Activated T-helper 2 cell treated with anti-CD3 and anti-CD28 coated beads, Interferon-gamma antibody, Interleukin-2, Interleukin-4, amounts not matched to agents 10 μg/mL and 5 μg/mL and 100 μg/mL, durations not matched to agents 14 hours and 24 hours and 36 hours (primary cell): ENCODE data around the gene LNPEP. TPM values are rescaled to one million over a fixed set of nuclear protein-coding genes. Genes with fewer than 3 reads are reported as not detected.

Experiments used
- DNase-seq: peaks from one replicate; pipeline ENCODE4 v3.0.0; 2021; ENCODE audit warnings: low spot score
- H3K27ac Mint-ChIP-seq: one replicate; pipeline ENCODE4 v1.8.0; 2021; ENCODE audit warnings: mixed read lengths
- H3K27me3 Mint-ChIP-seq: one replicate; pipeline ENCODE4 v1.8.0; 2021; ENCODE audit warnings: low read depth, mixed read lengths
- H3K36me3 Mint-ChIP-seq: one replicate; pipeline ENCODE4 v1.8.0; 2021; ENCODE audit warnings: low read depth, mixed read lengths
- H3K4me1 Mint-ChIP-seq: one replicate; pipeline ENCODE4 v1.8.0; 2021; ENCODE audit warnings: low read depth, mixed read lengths
- H3K4me3 Mint-ChIP-seq: one replicate; pipeline ENCODE4 v1.8.0; 2021; ENCODE audit warnings: low read depth, mild to moderate bottlenecking, moderate library complexity, mixed read lengths
- H3K9me3 Mint-ChIP-seq: one replicate; pipeline ENCODE4 v1.8.0; 2021; ENCODE audit warnings: mixed read lengths
- intact Hi-C: fragments of 100-400 bp; cut with micrococcal nuclease; formaldehyde crosslinking; loops from one replicate; pipeline ENCODE4 v1.15.1; 2023
- total RNA-seq: library from RNA; stranded (reverse); gene quantifications from 2 replicates; pipeline ENCODE4 v1.2.3, GENCODE V29; 2022

The LNPEP gene
- total RNA-seq, 1 donor from 2014 or later = 37.9 TPM

DNA sequence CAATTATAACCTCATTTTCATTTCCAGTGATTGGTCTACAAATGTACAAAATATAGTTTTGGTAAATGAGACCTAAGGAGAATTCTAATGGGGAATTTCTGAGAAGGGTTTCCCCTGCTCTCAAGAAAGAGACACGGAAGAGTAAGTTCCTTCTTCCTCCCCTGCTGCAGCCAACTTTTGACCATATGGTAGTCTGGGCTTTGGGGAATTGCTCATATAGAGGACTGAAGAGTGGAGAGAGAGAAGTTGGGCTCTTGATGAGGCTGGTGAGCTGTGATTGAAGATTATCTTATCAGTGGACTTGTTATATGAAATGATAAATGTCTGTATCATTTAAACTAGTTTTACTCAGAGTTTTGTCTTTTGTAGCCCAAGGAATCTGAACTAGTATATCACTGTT is 4.3 kb upstream of the LNPEP start:
- Mint-ChIP-seq H3K9me3 (no peaks in the 10 kb centered on the region), H3K4me3 (no peak overlapping the region), H3K27me3 (no peaks in the 10 kb centered on the region), H3K36me3 (peaks cover 17% of the 10 kb centered on the region), H3K4me1 (peaks cover 41% of the 10 kb centered on the region), H3K27ac (no peak overlapping the region)
- no peak for DNase-seq
- intact Hi-C loops = loop anchor here (5.0 to 10.0 kb wide), 2 partner anchors 206 to 1993 kb away; partner anchors contain the start of gene CHD1

DNA sequence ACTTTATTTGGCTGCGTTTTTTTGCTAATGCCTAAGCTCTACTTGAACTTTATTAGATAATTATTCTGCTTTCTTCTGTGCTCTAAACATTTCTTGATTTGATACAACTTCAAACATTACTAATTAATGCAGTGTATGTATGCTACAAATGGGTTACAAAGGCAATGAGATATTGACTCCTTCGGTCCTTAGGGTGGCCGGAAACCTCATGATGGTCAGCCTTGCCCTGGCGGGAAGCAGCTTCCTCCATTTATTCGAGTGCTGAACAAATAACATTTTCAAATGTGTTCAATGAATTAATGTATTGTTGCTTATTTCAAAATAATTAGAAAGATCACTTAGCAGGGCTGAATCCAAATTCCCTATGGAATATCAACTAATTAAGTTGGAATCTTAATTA is 3.9 kb upstream of the LNPEP start:
- Mint-ChIP-seq H3K9me3 (no peaks in the 10 kb centered on the region), H3K4me3 (peak overlapping the region; percentile 22), H3K27me3 (no peaks in the 10 kb centered on the region), H3K36me3 (peaks cover 20% of the 10 kb centered on the region), H3K4me1 (peaks cover 45% of the 10 kb centered on the region), H3K27ac (no peak overlapping the region)
- DNase-seq = no peak
- intact Hi-C loops = loop anchor here (5.0 to 10.0 kb wide), 2 partner anchors 205 to 1993 kb away; partner anchors contain the start of gene CHD1

DNA sequence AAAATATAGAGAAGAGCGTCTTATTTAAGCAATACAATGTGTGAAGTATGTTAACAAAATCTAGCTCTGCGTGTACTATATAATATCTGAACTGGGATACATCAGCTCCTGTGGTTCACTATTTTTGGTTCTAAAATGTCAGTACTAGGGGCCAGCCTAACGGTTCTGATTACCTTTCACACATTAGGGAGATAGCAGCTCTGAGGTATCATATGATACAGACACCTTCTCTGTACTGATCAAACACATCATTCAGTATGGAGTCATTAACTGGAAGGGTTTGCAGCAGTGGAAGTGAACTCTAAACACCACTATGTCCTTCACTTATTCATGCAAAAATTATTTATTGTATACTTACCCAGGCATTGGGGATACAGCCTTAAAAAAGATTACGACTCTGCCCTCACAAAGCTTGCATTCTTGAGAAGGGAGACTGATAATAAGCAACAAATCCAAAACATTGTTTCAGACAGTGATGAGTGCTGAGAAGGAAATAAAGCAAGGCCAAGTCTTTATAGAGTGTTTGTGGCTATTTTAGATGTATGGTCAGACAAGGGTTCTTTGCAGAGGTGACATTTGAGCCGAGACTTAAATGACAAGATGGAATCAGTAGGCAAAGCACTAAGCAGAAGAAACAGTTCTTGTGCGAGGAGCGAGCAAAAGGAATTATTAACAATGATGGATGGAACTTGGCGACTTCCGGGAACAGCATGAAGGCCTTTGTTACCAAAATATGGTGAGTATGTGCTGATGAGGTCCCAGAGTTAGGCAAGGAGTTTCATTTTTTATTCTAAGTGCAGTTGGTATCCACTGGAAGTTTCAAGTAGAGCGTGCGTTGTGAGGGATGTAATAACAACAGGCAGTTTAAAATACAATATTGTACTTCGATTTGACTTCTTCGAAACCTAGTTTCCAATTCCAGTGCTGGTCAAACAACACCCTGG is 1.8 kb upstream of the LNPEP start:
- intact Hi-C loops = loop anchor here (1.0 to 10.0 kb wide), 9 partner anchors 15 to 1991 kb away; partner anchors contain the start of gene CHD1
- DNase-seq = peak; percentile 27
- Mint-ChIP-seq H3K27ac (peak overlapping the region; percentile 97), H3K9me3 (no peaks in the 10 kb centered on the region), H3K36me3 (peaks cover 23% of the 10 kb centered on the region), H3K4me1 (peaks cover 58% of the 10 kb centered on the region), H3K27me3 (no peaks in the 10 kb centered on the region), H3K4me3 (peak overlapping the region; percentile 88)

DNA sequence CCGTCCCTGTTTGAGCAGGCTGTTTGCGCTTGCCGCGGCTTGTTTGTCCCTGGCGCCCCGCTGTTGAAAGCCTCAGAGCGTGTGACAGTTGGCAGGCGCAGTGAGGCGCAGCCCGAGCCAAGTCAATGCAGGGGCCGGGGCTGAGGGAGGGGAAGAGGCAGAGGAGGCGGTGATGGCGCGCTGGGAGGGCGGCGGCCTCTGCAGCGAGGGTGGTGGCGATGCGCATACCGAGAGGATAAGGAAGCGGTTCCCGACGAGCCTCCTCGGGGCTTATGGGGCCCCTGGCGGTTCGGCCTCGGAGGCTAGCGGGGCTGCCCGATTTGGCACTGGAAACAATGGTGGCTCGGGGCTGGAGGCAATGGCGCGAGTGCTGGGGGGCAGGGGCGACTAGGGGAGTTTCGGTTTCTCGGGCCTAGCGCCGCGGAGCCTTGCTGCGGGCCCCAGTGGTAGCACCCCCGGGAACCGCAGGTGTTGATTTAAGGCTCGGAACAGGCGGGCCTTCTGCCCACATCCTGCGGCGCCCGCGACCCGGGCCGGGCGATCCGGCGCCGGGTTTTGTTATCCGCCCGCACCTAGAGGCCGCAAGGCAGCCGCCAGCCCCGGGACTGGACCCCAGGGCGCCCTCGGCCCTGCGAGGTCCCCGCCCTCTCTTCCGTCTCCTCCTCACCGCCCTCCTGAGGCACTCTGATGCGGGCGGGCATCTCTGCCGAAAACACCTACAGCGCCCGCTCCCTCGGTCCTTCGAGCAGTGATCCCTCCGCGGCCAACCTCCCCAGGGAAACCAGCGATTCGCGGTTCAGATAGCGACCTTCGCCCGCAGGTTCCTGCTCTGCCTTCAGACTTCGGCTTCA is 947 bp upstream of the LNPEP start:
- no peaks in the 10 kb centered on the region for H3K27me3 Mint-ChIP-seq
- H3K36me3 Mint-ChIP-seq = peaks cover 21% of the 10 kb centered on the region
- H3K4me3 Mint-ChIP-seq = peak overlapping the region; percentile 88
- peak; percentile 96 for DNase-seq
- peaks cover 58% of the 10 kb centered on the region for H3K4me1 Mint-ChIP-seq
- intact Hi-C loops = loop anchor here (1.0 to 10.0 kb wide), 16 partner anchors 16 to 1990 kb away; partner anchors contain the start of genes CAST, CHD1, ELL2 and RIOK2
- H3K27ac Mint-ChIP-seq = peak overlapping the region; percentile 99
- H3K9me3 Mint-ChIP-seq = no peaks in the 10 kb centered on the region

DNA sequence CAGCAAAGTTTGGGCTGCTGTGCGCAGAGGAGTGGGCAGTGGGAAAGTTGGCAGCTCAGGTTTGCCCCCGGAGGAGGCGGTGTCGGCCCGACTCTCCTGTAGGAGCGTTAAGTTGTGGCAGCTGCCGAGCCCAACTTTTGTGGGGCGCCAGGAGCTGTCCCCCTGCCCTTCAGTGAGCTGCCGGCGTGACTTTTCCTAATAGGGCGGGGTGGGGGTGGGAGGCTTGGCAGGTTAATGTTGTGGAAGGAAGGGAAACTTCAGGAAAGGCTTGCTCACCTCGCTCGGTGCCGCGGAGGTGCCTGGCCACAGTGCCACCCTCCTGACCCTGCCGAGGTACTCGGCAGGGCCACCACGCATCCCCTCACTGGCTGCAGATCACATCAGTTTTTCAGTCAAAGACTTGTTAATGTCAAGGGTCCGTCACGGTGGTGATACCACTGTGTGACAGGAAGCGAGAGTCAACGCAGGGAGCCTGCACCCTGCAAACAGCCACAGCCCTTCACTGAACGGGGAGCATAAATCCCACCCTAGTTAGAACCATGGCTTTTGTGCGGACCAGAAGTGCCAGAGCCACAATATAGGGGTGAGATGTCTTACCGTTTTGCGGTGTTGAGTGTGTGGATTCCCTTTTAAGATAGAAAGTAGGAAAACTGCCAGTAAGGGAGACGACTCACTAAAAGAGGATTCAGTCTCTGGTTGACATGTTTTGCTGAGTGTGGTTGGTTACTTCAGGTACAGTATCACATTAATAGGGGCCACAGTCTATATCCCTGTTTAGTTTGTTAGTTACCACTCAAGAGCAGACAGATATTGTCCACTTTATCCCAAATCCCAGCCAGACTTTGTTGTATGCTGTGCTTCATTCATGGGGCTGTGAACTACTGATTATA is 796 bp downstream of the LNPEP start:
- peak; percentile 44 for DNase-seq
- Mint-ChIP-seq H3K4me3 (peak overlapping the region; percentile 88), H3K4me1 (peaks cover 60% of the 10 kb centered on the region)

DNA sequence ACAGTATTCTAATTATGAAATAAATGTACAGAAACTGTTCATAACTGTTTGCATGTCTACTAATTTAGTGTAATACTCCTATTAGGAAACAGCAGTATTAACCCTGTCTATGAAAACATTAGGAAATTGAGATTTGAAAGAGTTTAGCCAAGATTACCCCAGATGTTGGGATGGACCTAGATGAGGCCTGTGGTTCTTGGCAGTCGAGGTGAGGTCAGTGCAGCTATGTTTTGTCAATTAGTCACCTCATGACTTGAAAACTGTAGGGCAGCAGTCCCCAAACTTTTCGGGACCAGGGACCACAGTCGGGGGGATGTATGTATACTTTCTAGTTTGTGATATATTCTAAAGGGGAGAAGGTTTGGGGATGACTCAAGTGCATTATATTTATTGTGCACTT is 4.7 kb downstream of the LNPEP start:
- no peaks in the 10 kb centered on the region for H3K9me3 Mint-ChIP-seq
- peak overlapping the region; percentile 9 for H3K27ac Mint-ChIP-seq
- peaks cover 51% of the 10 kb centered on the region for H3K4me1 Mint-ChIP-seq
- intact Hi-C loops = no loop called here
- H3K27me3 Mint-ChIP-seq = no peaks in the 10 kb centered on the region
- no peak overlapping the region for H3K4me3 Mint-ChIP-seq
- DNase-seq = no peak
- H3K36me3 Mint-ChIP-seq = peaks cover 46% of the 10 kb centered on the region

More for the DNA sequence above, 796 bp downstream of the LNPEP start:
- Mint-ChIP-seq H3K36me3 (peaks cover 31% of the 10 kb centered on the region), H3K27ac (peak overlapping the region; percentile 99), H3K9me3 (no peaks in the 10 kb centered on the region), H3K27me3 (no peaks in the 10 kb centered on the region)
- intact Hi-C loops = loop anchor here (5.0 to 10.0 kb wide), 2 partner anchors 399 to 1988 kb away; partner anchors contain the start of gene CHD1

DNA sequence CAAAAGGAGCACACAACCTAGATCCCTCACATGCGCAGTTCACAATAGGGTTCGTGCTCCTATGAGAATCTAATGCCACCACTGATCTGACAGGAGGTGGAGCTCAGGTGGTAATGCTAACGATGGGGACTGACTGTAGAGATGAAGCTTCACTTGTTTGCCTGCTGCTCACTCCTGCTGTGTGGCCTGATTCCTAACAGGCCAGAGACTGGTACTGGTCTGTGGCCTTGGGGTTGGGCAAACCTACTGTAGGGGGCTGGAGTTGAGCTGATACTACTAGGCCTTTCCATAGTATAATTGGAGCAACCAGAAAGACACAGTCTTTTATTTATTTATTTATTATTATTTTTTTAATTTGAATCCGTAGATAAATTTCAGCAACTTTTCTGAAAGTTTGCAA is 5.3 kb downstream of the LNPEP start:
- intact Hi-C loops = no loop called here
- H3K4me3 Mint-ChIP-seq = no peak overlapping the region

DNA sequence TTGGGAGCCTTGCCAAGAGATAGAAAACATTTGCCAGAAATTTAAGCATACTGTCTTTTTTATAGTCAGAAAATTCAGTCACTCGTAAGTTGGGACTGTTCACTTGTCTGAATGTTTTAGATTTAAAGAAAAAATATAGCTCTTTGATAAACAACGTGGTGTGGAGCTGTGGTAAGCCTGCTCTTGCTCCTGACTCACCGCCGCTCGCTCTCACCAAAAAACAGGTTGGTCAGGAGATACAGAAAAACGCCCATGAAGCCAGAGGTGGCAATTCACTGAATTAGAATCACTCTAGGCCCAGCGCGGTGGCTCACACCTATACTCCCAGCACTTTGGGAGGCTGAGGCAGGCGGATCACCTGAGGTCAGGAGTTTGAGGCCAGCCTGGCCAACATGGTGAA is 6.2 kb downstream of the LNPEP start:
- intact Hi-C loops = no loop called here
- H3K27me3 Mint-ChIP-seq = no peaks in the 10 kb centered on the region
- no peak overlapping the region for H3K4me3 Mint-ChIP-seq
- DNase-seq = no peak
- no peaks in the 10 kb centered on the region for H3K9me3 Mint-ChIP-seq
- peaks cover 51% of the 10 kb centered on the region for H3K4me1 Mint-ChIP-seq
- H3K27ac Mint-ChIP-seq = no peak overlapping the region
- peaks cover 46% of the 10 kb centered on the region for H3K36me3 Mint-ChIP-seq

More for the DNA sequence above, 5.3 kb downstream of the LNPEP start:
- H3K9me3 Mint-ChIP-seq = no peaks in the 10 kb centered on the region
- peaks cover 49% of the 10 kb centered on the region for H3K36me3 Mint-ChIP-seq
- no peak overlapping the region for H3K27ac Mint-ChIP-seq
- no peak for DNase-seq
- peaks cover 55% of the 10 kb centered on the region for H3K4me1 Mint-ChIP-seq
- H3K27me3 Mint-ChIP-seq = no peaks in the 10 kb centered on the region

DNA sequence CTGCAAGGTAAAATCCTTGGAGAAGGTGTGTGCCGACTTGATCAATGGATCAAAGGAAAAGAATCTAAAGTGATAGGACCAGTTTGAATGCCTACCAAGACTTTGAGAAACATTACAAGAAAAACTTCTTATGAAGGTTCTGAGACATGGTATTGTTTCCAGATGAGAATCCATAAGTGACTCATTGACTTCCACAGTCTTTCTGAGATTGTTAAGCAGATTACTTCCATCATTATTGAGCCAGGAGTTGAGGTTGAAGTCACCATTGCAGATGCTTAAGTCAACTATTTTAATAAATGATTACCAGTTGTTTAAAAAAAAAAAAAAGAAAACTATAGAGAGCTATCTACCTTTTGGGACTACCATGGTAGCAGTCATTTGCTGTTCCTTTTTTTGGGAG is 7.0 kb downstream of the LNPEP start:
- intact Hi-C loops = no loop called here
- Mint-ChIP-seq H3K27me3 (no peaks in the 10 kb centered on the region), H3K36me3 (peaks cover 43% of the 10 kb centered on the region), H3K4me3 (no peak overlapping the region), H3K9me3 (no peaks in the 10 kb centered on the region), H3K4me1 (peaks cover 46% of the 10 kb centered on the region), H3K27ac (no peak overlapping the region)
- DNase-seq = no peak

DNA sequence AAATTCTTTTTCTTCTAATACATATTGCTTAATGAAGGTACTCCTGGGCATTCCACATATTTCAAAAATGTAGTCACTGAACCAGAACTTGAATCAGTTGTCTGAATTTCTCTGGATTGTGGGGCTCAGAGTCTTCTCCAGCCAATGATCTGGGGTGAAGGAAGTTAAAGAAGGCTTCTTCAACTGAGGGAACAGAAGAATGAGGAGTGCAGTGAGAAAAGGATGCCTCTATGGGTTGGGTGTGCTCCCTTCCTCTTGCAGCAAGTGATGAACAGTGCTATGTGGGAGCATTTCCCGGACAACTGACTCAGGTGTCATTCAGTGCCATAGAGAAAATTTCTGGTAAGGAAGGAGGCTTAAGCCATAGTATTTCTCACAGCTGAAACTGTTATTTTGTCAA is 7.9 kb downstream of the LNPEP start:
- Mint-ChIP-seq H3K4me3 (no peak overlapping the region), H3K27ac (peak overlapping the region; percentile 7), H3K4me1 (peaks cover 37% of the 10 kb centered on the region), H3K36me3 (peaks cover 40% of the 10 kb centered on the region), H3K9me3 (no peaks in the 10 kb centered on the region), H3K27me3 (no peaks in the 10 kb centered on the region)
- DNase-seq = no peak
- intact Hi-C loops = no loop called here

DNA sequence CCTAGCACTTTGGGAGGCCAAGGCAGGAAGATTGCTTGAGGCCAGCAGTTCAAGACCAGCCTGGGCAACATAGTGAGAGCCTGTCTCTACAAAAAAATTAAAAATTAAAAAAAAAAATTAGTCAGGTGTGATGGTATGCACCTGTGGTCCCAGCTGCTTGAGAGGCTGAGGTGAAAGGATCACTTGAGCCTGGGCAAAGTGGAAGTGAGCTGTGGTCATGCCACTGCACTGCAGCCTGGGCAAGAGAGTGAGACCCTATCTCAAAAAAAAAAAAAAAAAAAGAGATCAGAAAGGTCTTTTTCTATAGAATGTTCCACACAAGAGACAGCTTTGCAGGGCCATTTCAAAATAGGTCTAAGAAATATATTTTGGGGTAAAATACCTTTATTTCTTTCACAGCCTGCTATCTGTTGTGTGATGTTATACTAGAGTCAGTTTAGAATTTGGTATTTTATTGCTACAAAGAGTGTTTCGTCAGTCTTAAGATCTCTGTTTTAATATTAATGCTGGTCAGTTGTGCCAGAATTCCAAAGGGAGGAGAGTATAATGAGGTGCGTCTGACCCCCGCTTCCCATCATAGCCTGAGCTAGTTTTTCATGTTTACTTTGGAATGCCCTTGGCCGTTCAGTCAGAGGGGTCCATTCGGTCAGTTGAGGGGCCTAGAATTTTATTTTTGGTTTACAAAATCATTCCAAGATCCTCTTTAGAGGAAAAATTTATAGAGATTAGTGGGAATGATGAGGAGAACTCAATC is 9.4 kb downstream of the LNPEP start:
- H3K36me3 Mint-ChIP-seq = peaks cover 47% of the 10 kb centered on the region
- no peak for DNase-seq
- intact Hi-C loops = no loop called here

More for the DNA sequence above, 9.4 kb downstream of the LNPEP start:
- no peaks in the 10 kb centered on the region for H3K9me3 Mint-ChIP-seq
- H3K4me3 Mint-ChIP-seq = no peak overlapping the region
- H3K27me3 Mint-ChIP-seq = no peaks in the 10 kb centered on the region
- peaks cover 38% of the 10 kb centered on the region for H3K4me1 Mint-ChIP-seq
- no peak overlapping the region for H3K27ac Mint-ChIP-seq
